NCI-H2196 treated with DMSO at 0.1 percent for 48 hours (cell line): Measurements from ENCODE around the gene CSTPP1.

ENCODE experiments used
- DNase-seq: peaks from one replicate; lab custom pipeline; 2025; ENCODE audit not compliant: unreplicated experiment; lab: John Stamatoyannopoulos, UW

The CSTPP1 gene, protein sequence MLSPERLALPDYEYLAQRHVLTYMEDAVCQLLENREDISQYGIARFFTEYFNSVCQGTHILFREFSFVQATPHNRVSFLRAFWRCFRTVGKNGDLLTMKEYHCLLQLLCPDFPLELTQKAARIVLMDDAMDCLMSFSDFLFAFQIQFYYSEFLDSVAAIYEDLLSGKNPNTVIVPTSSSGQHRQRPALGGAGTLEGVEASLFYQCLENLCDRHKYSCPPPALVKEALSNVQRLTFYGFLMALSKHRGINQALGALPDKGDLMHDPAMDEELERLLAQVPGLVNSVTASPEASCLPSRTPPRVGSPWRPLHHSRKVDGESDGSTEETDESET

DNA sequence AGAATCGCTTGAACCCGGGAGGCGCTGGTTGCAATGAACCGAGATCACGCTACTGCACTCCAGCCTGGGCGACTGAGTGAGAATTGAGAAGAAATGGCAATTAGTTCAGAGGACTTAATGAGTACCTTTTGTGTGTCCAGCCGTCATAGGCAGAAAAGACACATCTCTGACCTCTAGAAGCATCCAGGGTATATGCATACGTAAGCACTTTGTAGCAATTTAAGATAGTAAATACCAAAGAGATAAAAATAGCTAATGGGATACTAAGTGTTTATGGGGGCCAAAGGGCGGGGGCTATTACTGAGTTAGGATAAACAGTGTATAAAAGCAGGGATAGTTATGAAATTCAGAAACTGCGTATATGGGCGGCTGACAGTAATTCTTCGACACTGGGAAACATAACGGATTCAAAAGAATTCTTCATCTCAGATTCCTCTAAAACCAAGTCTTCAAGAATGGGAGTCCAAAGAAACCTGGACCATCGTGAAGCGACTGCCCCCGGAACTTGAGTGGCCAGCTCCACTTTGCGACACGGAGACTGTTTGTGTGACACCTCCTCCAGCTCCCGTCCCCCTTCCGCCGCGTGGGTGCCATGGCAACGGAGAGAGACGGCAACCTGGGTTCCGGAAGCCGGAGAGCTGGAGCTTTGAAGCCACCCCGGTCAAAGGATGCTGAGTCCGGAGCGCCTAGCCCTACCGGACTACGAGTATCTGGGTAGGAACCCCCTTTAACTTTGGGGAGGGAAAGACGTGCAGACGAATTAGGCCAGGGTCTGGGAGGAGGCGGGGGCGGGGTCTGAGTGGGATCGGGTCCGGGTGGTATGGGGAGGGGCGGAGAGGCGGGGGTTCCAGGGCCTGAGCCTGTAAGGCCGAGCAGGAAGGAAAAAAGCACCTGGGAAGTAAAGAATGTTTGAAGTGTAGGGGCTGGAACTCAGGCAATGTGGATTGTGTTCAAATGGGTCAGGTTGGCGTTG is at the start of gene CSTPP1:
Gene CSTPP1 (plus strand): TSS at position 624 of the 973 bp plus-strand sequence. CDS start 45 bp downstream, at position 669.
- DNase-seq = peak; percentile 61

- DNase-seq = no peak
These were observed 47.9 kb upstream of the CSTPP1 start for GRCh38 chr11:46888636-46889035.

GRCh38 chr11:46889251-46889650 is 47.3 kb upstream of the CSTPP1 start:
- no peak for DNase-seq

DNA sequence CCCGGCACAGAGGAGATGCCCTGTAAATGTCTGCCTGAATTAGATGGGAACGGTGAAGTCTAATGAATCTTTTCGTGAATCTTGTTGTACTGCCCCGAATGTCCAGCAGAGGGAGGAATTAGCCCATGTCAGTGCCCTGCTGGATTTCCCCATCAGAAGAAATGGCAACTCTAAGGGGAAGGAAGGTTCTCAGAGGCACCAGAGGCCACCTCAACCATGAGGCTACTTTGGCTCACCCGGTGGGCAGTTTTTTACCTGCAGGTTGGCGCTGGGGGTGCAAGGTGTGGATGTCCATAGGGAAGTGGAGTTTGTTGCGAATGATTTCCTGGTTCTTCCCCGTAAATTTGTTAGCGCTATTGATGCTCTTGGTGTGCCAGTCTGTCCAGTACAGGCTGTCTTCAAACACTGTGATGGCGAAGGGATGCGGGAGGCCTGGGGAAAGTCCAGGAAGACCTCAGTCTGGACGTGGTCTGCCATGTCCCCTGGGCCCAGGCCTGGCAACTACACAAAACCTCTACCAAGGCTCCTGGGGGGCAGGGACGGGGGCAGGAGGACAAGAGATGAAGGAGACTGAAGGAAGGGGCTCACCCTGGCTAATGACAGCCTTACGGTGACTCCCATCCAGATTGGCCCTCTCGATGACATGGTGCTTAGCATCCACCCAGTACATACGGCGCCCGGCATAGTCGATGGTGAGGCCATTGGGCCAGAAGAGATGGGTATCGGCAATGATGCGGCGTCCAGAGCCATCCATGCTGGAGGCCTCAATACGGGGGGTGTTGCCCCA is 46.7 kb upstream of the CSTPP1 start:
- peak; percentile 70 for DNase-seq

DNA sequence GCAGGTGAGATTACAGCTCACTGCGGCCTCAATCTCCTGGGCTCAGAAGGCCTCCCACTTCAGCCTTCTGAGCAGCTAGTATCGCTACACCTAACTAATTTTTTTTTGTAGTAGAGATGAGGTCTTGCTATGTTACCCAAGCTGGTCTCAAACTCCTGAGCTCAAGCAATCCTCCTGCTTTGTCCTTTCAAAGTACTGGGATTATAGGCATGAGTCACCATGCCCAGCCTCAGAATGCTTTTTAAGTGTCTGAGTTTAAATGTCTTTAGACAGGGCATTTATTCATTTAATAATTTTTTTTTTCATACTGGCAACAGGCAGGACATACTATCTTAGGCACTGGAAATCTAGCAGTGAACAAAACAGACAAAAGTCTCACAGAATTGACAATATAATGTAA is 45.9 kb upstream of the CSTPP1 start:
- no peak for DNase-seq

- DNase-seq = no peak
These were observed 44.5 kb upstream of the CSTPP1 start for GRCh38 chr11:46892109-46892508.

- DNase-seq = no peak
These were observed 43.7 kb upstream of the CSTPP1 start for GRCh38 chr11:46892838-46893237.

DNA sequence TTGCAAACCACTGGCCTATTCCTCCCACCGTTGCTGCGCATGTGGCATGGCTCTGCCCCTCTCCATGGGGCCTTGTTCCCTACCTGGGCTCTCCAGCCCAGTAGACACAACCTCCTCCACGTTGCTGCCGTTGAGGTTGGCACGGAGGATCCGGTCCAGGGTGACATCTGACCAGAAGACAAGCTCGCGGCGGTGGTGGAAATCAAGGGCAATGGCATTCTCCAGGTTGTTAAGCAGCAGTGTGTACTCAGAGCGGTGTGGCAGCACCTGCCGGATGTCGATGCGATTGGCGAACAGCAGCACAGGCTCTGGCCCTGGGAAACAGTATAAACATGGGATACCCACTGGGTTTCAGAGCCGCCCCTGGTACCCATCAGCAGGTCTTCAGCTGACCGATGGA is 42.1 kb upstream of the CSTPP1 start:
- no peak for DNase-seq

- no peak for DNase-seq
These were observed 41.6 kb upstream of the CSTPP1 start for GRCh38 chr11:46894961-46895360.

DNA sequence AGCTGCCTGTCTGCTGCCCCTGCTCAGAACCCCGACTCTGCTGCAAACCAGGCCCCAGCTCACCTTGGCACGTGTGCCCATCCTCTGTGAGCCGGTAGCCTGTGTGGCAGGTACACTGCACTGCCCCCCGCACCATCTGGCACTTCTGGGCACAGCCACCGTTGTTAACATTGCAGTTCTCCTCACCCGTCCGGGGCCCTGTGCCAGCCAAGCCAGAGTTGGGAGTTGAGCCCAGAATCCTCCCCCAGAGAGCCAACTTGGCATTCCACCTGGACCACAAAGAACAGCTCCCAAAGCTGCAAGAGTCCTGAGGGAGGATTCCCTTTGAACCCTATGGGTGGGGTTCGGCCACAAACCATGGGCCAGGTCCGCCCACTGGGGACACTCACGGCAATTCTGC is 40.7 kb upstream of the CSTPP1 start:
- DNase-seq = peak; percentile 62

DNA sequence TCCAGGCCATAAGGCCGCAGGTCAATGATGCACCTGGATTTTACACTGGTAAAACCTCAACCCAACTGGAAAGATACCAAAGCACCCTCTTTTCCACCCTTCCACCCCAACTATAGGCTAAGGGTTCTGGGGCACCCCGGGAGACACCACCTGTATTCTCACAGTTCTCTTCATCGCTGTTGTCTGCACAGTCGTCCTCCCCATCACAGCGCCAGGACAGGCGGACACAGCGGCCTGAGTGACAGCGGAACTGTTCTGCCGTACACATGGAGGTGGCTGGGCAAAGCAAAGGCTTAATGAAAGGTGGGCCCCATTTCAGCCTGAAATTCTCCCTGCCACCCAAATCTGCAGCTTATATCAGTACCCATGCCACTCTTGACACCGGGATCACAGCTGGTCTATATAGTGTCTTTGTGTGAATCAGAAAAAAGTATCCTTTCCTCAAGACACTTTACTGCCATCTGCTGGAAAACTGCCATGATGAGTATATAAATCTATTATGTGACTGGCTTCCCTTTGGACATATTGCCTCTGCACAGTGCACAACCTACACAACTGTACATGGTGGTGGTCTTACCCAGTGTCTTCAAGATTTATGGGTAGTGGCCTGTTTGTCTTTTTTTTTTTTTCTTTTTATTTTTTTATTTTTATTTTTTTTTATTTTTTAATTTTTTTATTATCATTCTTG is 39.7 kb upstream of the CSTPP1 start:
- DNase-seq = no peak

GRCh38 chr11:46898396-46899095 is 38.0 kb upstream of the CSTPP1 start:
- no peak for DNase-seq

- DNase-seq = no peak
These were observed 37.0 kb upstream of the CSTPP1 start for GRCh38 chr11:46899501-46900025.

GRCh38 chr11:46900091-46900746 is 36.3 kb upstream of the CSTPP1 start:
- no peak for DNase-seq

DNA sequence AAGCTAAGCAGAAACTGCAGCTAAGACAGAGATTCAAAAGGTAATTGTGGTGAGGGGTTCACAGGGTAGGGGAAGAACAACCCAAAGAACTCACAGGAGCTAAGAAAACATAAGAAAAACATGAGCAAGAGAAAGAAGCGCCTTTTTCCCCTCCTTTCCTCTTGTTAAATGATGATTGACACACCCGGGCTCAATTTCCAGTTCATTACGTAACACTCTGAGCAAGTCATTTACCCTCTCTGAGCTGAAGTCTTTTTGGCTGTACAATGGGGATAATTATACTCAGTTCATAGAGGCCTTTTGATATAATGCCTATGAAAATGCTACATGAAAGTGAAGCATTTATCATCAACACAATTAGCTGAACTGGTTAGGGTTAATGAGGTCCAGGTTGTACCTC is 35.4 kb upstream of the CSTPP1 start:
- no peak for DNase-seq

GRCh38 chr11:46902694-46903093 is 33.9 kb upstream of the CSTPP1 start:
- no peak for DNase-seq

- no peak for DNase-seq
These were observed 32.7 kb upstream of the CSTPP1 start for GRCh38 chr11:46903846-46904245.

DNA sequence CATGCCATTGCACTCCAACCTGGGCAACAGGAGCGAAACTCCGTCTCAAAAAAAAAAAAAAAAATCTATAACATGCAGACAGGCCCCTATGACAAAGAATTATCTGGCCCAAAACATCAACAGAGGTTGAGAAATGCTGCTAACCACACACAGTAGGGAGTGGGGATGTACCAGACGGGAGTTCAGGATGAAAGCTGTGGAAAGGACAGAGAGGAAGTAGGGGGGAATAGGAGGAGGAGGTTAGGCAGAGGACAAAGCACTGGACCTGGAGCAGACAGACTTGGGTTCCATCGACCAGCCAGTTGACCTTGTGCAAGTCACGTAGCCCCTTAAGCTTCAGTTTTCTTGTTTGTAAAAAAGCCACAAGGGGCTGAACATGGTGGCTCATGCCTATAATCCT is 30.8 kb upstream of the CSTPP1 start:
- DNase-seq = no peak

DNA sequence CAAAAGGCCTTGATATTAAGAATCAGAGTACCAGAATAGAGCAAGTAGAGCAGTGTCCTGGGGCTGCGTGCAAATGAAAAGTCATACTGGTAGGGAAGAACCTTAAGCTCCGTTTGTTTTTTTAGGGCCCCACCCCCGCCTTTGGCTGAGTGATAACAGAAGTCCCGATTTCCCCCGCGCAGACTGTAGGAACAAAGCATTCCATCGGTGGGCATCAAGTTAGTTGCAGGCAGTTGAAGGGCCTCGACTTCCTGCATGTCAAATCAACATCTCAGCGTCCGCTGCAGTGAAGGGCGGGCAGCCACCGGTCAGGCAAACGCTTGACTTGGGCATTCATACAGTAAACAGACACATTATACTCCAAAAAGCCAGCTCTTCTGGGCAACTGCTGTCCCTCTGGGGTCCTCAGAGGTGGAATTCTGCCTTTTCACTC is 29.9 kb upstream of the CSTPP1 start:
- no peak for DNase-seq
